HL-60/S4 (cell line): ENCODE data around the gene GSTT4.

Source experiments
- in situ Hi-C: fragments of 300-500 bp; cut with MboI; formaldehyde crosslinking; loops from 2 replicates; pipeline ENCODE4 v1.14.3; 2022; ENCODE audit warnings: low sequenced_read_pairs

GSTT4 gene

DNA sequence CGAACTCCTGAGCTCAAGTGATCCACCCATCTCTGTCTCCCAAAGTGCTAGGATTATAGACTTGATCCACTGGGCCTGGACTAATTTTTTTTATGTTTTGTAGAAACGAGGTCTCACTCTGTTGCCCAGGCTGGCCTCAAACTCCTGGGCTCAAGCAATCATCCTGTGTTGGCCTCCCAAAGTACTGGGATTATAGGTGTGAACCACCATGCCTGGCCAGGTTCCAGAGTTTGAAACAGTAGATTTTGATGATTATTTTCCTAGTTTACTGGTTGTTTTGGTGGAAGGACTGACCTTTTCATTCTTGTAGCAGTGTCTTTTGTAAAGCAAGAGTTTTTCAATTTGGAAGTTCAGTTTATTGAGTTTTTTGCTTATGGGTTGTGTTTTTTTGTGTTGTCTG lies 20.8 kb upstream of the GSTT4 start:
- in situ Hi-C loops: no loop called here

DNA sequence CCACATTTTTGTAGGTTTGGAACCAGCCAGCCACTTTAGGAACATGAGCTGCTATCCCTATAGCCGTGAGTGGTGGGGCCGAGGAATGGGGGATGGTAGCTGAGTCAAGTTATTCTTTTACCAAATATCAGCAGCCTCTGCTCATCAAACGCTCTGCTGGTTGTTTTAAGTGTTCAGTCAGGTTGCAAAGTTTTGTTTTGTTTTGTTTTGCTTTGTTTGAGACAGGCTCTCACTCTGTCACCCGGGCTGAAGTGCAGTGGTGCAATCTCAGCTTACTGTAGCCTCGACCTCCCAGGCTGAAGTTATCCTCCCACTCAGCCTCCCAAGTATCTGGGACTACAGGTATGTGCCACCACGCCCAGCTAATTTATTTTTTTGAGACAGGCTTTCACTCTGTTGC lies 20.2 kb upstream of the GSTT4 start:
- in situ Hi-C loops: no loop called here

DNA sequence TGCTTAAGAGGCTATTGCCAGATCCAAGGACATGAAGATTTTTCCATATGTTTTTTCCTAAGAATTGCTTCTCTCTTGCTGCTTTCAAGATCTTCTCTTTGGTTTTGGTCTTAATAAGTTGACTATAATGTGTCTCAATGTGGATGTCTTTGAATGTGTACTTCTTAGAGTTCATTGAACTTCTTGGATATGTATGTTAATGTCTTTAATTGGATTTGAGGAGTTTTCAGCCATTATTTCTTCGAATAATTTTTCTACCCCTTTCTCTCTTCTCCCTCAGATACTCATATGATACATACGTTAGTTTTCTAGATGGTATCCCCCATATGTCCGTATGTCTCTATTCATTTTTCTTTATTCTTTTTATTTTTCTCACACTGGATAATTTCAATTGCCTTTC lies 19.1 kb upstream of the GSTT4 start:
- in situ Hi-C loops: loop anchor here (25.0 kb wide), 1 partner anchor 513 kb away; no protein-coding TSS in a partner anchor

DNA sequence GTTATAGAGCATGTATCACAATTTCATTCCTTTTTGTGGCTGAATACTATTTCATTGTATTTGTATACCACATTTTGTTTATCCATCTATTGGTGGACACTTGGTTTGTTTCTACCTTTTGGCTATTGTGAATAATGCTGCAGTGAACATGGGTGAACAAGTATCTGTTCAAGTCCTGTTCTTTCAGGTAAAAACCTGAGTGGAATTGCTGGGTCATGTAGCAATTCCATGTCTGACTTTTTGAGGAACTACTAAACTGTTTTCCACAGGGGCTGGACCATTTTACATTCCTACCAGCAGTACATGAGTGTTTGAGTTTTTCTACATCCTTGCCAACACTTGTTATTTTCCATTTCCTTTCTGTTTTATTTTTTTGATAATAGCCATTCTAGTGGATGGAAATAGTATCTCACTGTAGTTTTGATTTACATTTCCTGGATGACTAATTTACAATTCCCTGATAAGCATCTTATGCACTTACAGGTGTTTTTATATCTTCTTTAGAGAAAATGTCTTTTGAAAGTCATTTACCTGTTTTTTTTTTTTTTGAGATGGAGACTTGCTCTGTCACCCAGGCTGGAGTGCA lies 18.0 kb upstream of the GSTT4 start:
- in situ Hi-C loops: loop anchor here (25.0 kb wide), 1 partner anchor 514 kb away; no protein-coding TSS in a partner anchor

DNA sequence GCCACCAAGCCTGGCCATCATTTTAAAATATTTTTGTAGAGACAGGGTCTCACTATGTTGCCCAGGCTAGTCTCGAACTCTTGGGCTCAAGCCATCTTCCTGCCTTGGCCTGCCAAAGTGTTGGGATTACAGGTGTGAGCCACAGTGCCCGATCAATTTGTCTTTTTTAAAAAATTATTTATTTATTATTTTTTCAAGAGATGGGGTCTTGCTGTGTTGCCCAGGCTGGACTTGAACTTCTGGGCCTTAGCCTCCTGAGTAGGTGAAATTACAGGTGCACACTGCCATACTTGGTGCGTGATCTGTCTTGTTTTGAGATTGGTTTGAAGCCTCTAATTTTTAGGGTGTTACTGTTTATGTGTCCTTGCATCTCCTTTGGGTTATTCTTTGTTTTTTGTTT lies 16.1 kb upstream of the GSTT4 start:
- in situ Hi-C loops: loop anchor here (25.0 kb wide), 1 partner anchor 516 kb away; no protein-coding TSS in a partner anchor

DNA sequence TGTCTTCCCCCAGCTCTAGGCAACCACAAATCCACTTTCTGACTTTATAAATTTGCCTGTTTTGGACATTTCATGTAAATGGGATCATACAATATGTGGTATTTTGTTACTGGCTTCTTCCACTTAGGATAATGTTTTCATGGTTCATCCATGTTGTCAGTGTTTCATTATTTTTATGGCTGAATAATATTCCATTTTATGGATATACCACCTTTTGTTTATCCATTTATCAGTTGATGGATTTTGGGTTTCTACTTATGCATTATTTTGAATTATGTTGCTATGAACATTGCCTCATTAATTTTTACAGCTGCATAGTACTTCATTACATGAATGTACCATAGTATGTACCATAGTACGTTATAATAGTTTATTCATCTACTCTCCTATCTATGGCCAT lies 10.9 kb upstream of the GSTT4 start:
- in situ Hi-C loops: loop anchor here (25.0 kb wide), 1 partner anchor 521 kb away; no protein-coding TSS in a partner anchor

DNA sequence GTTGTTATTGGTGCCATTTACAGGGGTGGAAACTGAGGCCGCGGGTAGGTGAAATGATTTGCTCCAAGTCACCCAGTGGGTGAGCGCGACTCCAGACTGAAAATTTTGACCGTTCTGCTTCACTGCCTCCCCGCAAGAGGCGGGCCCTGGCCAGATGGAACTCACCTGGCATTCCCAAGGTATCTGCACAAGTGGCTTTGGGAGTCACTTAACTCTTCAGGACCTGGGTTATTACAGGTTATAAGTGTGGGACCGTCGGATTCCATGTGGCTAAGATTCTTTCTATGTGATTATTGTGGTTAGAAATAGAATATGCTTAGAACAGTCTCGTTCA lies 6.4 kb upstream of the GSTT4 start:
- in situ Hi-C loops: loop anchor here (25.0 kb wide), 1 partner anchor 526 kb away; no protein-coding TSS in a partner anchor

DNA sequence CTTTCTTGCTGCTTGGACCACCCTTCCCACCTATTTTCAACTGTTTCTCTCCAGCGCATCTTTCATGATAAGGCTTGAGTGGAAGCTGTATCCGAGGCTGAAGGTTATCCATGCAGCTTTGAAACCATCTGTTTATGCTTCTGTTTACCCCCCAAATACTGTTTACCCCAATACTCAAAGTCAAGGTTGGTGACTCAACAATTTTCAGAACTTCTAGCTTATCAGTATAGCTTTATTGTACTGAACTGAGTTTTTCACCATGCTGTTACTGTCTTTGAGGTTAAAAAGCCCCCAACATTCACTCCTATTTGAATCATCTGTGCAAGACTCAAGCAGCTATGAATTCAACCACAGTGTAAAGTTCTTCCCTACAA lies 4.8 kb upstream of the GSTT4 start:
- in situ Hi-C loops: loop anchor here (25.0 kb wide), 1 partner anchor 527 kb away; no protein-coding TSS in a partner anchor

DNA sequence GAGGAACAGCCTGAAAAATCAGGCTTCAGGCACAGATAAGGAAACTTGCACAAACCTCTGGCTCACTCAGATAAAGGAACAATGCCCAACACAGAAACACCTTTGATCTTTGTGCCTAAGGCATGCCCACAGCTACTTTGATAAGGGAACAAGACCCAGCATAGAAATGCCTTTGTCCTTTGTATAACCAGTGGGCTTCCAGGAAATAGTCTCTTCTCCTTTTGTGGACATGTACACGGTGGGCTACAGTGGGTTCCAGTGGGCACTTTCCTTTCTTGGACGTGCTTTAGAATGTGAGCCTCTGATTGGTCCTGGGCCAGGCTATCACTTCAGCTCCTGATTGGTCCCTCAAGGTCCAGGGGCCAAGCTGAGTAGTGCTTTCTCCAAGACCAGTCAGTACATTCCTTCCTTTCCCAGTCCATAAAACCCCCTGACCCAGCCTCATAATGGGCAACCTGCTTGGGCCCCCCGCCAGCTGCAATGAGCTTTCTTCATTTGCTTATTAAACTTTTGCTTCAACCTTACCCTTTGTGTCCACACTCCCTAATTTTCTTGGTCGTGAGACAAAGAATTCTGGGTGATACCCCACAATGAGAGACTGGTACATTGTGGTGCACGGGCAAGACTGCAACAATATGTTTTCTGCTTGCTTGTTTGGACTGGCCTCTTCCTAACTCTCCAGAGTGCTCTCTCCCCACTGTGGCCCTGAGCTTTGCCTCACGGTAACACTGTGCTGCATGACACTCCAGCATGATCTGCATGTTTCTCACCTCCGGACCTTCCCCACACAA lies 4.2 kb upstream of the GSTT4 start:
- in situ Hi-C loops: loop anchor here (5.0 to 25.0 kb wide), 2 partner anchors 72 to 528 kb away; no protein-coding TSS in a partner anchor

DNA sequence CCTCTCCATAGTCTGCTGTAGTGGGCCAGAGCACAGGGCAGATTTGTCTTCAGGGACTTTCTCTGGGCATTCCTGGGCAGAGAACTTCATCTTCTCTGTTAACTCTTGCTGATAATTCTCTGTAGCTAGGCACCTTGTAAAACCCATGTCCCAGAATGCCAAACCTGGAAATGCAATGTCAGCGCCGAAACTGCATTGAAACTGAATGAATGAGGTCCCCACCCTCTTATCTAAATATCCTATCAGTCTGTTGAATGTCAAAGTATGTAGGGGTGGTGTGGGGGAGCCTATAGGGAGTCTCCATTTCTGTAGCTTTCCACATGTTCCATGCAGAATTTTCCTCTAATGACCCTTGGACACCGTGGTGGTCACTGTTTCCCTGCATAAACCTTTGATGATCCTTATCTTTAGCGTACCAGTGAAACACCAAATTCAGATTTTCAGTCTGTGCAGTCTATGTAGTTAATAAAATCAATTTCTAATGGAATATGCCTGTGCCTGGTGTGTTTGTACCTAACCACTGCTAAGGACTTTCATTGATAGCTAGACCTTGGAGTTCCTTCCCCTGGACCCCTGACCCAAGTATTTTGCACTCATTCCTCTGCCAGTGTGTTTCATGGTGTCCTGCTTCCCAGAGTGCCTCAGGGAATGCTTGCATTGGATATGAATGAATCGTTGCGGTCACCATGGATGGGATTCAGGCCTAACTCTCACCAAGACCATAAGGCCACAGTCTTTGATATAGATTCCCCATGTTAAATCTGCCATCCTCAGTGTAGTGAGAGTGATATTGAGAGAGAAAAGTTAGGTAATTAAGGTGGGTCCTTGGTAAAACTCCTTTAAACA lies 3.4 kb upstream of the GSTT4 start:
- in situ Hi-C loops: loop anchor here (5.0 to 25.0 kb wide), 2 partner anchors 71 to 529 kb away; no protein-coding TSS in a partner anchor

DNA sequence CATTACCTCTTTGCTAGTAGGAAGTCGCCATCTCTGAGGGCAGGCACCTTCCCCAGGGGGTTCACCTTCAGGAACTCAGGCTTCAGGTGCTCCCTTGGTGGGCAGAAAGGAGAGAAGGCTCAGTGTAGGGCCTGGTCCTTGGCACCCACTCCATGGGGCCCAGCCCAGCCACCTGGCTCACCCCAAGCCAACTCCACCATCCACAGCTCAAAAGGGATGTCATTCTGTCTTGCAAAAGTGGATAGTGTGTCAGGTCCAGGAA lies 2.7 kb upstream of the GSTT4 start:
- in situ Hi-C loops: loop anchor here (5.0 to 25.0 kb wide), 2 partner anchors 71 to 529 kb away; no protein-coding TSS in a partner anchor

DNA sequence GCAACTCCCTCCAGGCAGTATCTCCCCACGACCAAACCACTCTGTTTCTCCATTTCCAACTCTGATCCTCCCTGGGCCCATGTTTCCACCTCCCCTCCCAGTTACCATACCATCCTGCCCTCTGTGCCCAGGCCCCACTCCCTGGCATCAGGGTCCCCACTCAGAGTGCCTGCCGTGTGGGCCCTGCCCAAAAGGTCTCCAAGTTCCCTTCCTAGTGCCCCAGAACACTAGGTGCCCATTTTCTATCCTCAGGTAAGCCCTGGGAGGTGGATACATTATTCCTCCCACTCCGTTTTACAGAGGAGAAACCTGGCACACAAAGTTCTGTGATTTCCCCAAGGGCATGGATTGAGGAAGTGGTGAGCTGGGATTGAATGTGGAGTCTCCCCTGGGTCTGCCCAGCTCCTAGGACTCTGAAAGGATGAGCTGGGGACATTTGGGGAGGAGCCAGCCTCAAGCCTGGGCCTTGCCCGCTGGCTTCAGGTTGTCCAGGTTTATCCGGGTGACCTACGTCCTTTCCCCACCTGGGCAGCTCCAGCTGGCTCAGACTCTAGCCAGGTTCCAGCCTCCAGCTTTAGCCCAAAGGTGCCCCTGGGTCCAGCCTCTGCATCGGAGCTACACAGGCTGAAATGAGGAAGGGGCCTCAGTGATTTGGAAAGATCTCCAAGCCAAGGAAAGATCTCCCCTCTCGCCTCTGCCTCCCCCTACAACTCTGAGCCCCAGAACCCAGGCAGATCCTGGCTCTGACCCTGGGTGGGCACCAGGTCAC lies 2.2 kb upstream of the GSTT4 start:
- in situ Hi-C loops: loop anchor here (5.0 to 25.0 kb wide), 2 partner anchors 70 to 530 kb away; no protein-coding TSS in a partner anchor

DNA sequence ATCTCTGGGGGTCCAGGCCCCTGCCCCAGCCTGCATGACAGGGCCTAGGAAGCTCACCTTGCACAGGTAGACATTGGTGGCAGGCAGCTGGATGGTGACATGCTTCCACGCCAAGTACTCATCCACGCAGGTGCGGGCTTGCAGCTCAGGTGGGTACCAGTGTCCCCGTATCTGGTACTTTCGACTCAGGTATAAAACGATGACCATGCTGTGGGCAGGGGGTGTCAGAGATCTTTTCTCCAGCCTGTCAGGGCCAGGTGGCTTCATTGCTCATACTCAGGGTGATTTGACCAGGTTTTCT lies 1.6 kb upstream of the GSTT4 start:
- in situ Hi-C loops: loop anchor here (5.0 to 25.0 kb wide), 2 partner anchors 70 to 530 kb away; no protein-coding TSS in a partner anchor

DNA sequence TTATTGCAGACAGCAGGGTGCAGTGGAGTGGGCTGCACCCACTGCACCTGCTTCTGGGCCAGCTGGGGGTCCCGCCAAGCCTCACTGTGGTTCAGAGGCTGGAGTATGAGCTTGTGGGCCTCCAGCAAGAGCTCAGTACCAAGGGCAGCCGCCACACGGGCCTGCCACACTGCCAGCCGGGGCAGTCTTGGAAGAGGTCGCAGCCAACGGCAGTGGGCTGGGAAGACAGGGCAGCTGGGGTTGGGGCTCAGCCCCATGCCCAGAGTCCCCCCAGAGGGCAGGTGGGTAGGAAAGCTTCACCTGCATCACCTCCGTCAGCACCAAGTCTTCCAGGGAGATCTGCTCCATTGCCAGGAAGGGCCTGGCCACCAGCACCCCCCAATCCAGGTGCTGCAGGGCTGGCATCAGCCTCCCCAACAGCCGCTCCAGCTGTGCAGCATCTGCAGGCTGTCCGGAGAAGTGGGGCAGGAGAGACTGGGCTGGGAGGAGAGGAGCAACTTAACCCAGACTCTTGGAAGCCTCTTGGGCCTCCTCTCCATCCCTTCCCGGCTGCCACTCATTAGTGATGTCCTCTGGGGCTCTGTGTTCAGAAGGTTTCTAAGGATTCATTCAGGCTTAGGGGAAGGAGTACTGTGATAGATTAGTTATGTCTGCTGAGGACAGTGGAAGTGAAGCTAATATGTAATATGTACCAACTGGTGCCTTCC lies 1.1 kb upstream of the GSTT4 start:
- in situ Hi-C loops: loop anchor here (5.0 to 25.0 kb wide), 2 partner anchors 69 to 531 kb away; no protein-coding TSS in a partner anchor

DNA sequence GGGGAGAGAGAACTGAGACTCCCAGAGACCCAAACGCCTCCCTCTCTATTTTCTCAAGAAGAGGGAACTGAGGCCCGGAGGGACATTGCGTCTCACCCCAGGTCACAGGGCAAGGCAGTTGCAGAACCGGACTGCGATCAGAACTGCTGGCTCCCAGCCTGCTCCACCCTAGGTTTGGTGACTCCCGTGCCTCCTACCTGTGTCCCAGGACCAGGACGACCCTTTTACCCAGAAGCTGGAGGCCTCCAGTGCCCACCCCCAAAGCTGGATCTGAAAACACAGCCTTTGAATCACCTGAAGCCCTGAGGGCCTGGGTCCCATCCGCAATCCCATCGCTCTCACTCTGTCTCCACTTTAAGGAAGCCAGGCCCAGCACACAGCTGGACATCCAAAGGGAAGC lies 1.4 kb downstream of the GSTT4 start:
- in situ Hi-C loops: loop anchor here (25.0 kb wide), 1 partner anchor 533 kb away; no protein-coding TSS in a partner anchor

DNA sequence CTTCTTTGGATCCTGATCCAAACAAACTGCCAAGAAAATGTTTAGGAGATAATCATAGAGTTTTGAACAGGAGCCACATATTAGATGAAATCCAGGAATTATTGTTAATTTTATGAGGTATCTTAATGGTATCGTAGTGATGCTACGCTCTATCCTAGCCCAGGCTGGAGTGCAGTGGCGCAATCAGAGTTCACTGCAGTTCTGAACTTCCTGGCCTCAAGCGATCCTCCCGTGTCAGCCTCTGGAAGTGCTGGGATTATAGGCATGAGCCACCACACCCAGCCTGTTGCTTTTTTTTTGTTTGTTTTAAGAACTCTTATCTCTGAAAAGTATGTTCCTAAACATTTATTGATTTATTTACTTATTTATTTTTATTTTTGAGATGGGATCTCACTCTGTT lies 2.4 kb downstream of the GSTT4 start:
- in situ Hi-C loops: loop anchor here (25.0 kb wide), 1 partner anchor 534 kb away; no protein-coding TSS in a partner anchor

DNA sequence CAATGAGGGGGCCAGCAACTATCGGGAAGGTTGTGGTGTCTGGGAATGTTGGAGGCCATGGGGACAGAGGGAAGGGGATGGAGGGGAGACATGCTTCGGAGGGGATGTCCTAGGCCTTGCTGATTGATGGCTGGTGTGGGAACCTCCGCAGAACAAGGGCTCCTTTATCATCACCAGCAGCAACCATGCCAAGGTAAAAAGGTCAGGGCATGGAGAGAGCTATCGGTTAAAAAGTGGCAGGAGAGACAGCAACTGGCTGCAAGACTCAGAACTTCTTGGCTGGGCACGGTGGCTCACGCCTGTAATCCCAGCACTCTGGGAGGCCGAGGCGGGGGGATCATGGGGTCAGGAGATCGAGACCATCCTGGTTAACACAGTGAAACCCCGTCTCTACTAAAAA lies 3.0 kb downstream of the GSTT4 start:
- in situ Hi-C loops: loop anchor here (25.0 kb wide), 1 partner anchor 535 kb away; no protein-coding TSS in a partner anchor

DNA sequence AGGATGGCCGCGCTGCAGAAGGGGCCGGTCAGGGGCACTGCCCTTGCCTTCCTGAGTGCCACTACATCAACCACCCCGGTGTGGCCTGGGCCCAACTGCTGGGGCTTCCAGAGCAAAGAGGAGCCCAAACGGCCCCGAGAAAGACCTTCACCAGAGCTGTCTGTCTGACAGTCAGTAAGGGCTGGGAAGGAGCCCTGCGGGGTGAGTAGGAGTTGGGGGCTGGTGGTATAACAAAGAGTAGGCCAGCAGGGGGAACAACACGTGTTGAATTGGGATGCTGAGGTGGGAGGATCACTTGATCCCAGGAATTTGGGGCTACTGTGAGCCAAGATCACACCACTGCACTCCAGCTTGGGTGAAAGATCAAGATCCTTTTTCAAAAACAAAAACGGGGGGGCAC lies 3.9 kb downstream of the GSTT4 start:
- in situ Hi-C loops: loop anchor here (25.0 kb wide), 1 partner anchor 536 kb away; no protein-coding TSS in a partner anchor

DNA sequence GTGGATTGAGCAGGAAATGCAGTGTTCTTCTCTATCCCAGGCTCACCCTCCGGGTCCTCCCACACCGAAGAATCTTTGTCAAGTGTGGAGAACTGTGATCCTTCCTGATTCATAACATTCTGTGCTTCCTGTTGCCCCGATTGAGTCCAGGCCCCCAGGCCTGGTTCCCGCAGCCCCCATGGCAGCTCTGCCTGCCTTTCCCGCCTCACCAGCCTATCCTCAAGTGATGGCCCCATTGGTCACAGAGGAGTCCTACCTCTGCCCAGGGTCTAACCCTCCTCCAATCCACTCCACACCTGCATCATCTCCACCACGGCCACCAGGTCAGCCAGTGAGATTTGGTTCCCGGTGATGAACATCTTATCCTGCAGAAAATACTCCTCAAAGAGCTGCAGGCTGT lies 5.5 kb downstream of the GSTT4 start:
- in situ Hi-C loops: loop anchor here (25.0 kb wide), 1 partner anchor 538 kb away; no protein-coding TSS in a partner anchor

DNA sequence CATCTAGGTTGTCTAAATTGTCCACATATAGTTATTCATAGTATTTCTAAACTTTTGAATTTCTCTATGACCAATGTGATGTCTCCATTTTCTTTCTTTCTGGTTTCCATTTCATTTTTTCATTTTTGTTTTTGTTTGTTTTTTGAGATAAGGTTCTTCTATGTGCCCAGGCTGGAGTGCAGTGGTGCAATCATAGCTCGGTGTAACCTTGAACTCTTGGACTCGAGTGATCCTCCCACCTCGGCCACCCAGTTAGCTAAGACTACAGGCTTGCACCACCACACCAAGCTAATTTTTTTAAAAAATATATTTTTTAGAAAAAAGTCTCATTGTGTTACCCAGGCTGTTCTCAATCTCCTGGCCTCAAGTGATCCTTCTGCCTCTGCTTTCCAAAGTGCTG lies 8.2 kb downstream of the GSTT4 start:
- in situ Hi-C loops: no loop called here
